GM13977 (cell line): Measurements from ENCODE around the gene GARNL3.

Source experiments
- DNase-seq: peaks from one replicate; pipeline ENCODE4 v3.0.0; 2012; ENCODE audit warnings: low spot score
- CTCF ChIP-seq: IDR thresholded peaks from 2 replicates; pipeline ENCODE4 v1.5.1; 2012; ENCODE audit warnings: mild to moderate bottlenecking, control low read depth; ENCODE audit not compliant: insufficient read depth; ENCODE audit errors: extremely low read depth, missing control alignments
- in situ Hi-C: fragments of 300-500 bp; cut with MboI; formaldehyde crosslinking; loops from one replicate; pipeline ENCODE4 v1.12.0; 2022; ENCODE audit warnings: low sequenced_read_pairs, low pct_unique_long_range_greater_than_20kb, mixed read lengths, inconsistent platforms; ENCODE audit not compliant: unreplicated experiment

Gene GARNL3

GRCh38 chr9:127395497-127396252, 131.1 kb downstream of the GARNL3 start:
- no peak for DNase-seq
- in situ Hi-C loops: no loop called here
- no peak for TF ChIP-seq CTCF

- in situ Hi-C loops: no loop called here
- TF ChIP-seq CTCF: no peak
- DNase-seq: no peak
Observed at GRCh38 chr9:127396253-127396807, 131.8 kb downstream of the GARNL3 start.

- no peak for TF ChIP-seq CTCF
- in situ Hi-C loops: no loop called here
Observed at GRCh38 chr9:127396808-127397645, 132.5 kb downstream of the GARNL3 start, which contains the start of gene SLC2A8. TSS of gene SLC2A8 (plus strand) at chr9:127397169. CDS start at chr9:127397231, 62 bp downstream.

GRCh38 chr9:127397646-127398274, 133.2 kb downstream of the GARNL3 start:
- peak; percentile 44 for DNase-seq
- TF ChIP-seq CTCF: peak; percentile 64
- in situ Hi-C loops: no loop called here

More at GRCh38 chr9:127396808-127397645, 132.5 kb downstream of the GARNL3 start, which contains the start of gene SLC2A8:
- DNase-seq: peak; percentile 95

- no peak for TF ChIP-seq CTCF
- no peak for DNase-seq
- in situ Hi-C loops: no loop called here
Observed at GRCh38 chr9:127398275-127398647, 133.7 kb downstream of the GARNL3 start.

- no peak for TF ChIP-seq CTCF
- in situ Hi-C loops: no loop called here
- no peak for DNase-seq
Observed at GRCh38 chr9:127398715-127399400, 134.3 kb downstream of the GARNL3 start.
